Ishikawa (cell line): Measurements from ENCODE around the gene PSMA3.

Experiments used
- EGR1 ChIP-seq: IDR thresholded peaks from 2 replicates; pipeline ENCODE4 v1.6.1; 2012
- EP300 ChIP-seq: IDR thresholded peaks from 2 replicates; pipeline ENCODE4 v1.6.1; 2012; ENCODE audit warnings: borderline replicate concordance
- MAX ChIP-seq: IDR thresholded peaks from 2 replicates; pipeline ENCODE4 v1.6.1; 2012
- TAF1 ChIP-seq: IDR thresholded peaks from 2 replicates; pipeline ENCODE4 v1.6.1; 2012; ENCODE audit warnings: low read depth, mild to moderate bottlenecking
- TCF12 ChIP-seq: IDR thresholded peaks from 2 replicates; pipeline ENCODE4 v1.6.1; 2012; ENCODE audit warnings: low read depth
- YY1 ChIP-seq: IDR thresholded peaks from 2 replicates; pipeline ENCODE4 v1.6.1; 2012; ENCODE audit warnings: low read depth
- TF ChIP-seq, protein P1 (sequence below): IDR thresholded peaks from 2 replicates; pipeline ENCODE4 v1.6.1; 2012; ENCODE audit warnings: low read depth, mild to moderate bottlenecking

GRCh38 chr14:58278177-58278576 lies 33.5 kb downstream of the PSMA3 start:
- no peak for TF ChIP-seq MAX
- TF ChIP-seq, protein P1, sequence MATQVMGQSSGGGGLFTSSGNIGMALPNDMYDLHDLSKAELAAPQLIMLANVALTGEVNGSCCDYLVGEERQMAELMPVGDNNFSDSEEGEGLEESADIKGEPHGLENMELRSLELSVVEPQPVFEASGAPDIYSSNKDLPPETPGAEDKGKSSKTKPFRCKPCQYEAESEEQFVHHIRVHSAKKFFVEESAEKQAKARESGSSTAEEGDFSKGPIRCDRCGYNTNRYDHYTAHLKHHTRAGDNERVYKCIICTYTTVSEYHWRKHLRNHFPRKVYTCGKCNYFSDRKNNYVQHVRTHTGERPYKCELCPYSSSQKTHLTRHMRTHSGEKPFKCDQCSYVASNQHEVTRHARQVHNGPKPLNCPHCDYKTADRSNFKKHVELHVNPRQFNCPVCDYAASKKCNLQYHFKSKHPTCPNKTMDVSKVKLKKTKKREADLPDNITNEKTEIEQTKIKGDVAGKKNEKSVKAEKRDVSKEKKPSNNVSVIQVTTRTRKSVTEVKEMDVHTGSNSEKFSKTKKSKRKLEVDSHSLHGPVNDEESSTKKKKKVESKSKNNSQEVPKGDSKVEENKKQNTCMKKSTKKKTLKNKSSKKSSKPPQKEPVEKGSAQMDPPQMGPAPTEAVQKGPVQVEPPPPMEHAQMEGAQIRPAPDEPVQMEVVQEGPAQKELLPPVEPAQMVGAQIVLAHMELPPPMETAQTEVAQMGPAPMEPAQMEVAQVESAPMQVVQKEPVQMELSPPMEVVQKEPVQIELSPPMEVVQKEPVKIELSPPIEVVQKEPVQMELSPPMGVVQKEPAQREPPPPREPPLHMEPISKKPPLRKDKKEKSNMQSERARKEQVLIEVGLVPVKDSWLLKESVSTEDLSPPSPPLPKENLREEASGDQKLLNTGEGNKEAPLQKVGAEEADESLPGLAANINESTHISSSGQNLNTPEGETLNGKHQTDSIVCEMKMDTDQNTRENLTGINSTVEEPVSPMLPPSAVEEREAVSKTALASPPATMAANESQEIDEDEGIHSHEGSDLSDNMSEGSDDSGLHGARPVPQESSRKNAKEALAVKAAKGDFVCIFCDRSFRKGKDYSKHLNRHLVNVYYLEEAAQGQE: no peak
- no peak for TF ChIP-seq EGR1
- no peak for TF ChIP-seq EP300
- TF ChIP-seq YY1: no peak
- no peak for TF ChIP-seq TCF12
- no peak for TF ChIP-seq TAF1
